HepG2 (cell line): ENCODE results near the gene RAB36. TPM values are rescaled to one million over a fixed set of nuclear protein-coding genes. Genes with fewer than 3 reads are reported as not detected.

Experiments
- ATAC-seq: fragments of 200-7000 bp; cut with Tn5 transposase; 3 replicates; pipeline ENCODE4 v1.9.1; 2020; ENCODE audit warnings: mild to moderate bottlenecking, moderate library complexity
- BruUV-seq: library from RNA; stranded (reverse); fragments of 400-500 nt; replicated peaks from 2 replicates; lab custom pipeline; 2021; lab: Mats Ljungman, UMichigan
- CTCF ChIA-PET: fragments of 300-600 bp; formaldehyde crosslinking; extraction: SDS; loops from one replicate; lab custom pipeline; 2021; ENCODE audit warnings: low total read pairs, inconsistent platforms, low intra/inter-chr PET ratio; lab: Yijun Ruan, JAX
- POLR2A ChIA-PET: fragments of 350-600 bp; sonication (Branson Sonifier 250); formaldehyde crosslinking; loops from one replicate; lab custom pipeline; 2020; ENCODE audit warnings: antibody characterized with exemption, inconsistent platforms; lab: Yijun Ruan, JAX
- DNase-seq: peaks from one replicate; pipeline ENCODE4 v3.0.0-alpha.2; 2015; ENCODE audit warnings: low spot score
- FAIRE-seq: peaks from 3 replicates; lab custom pipeline; 2011; peaks lifted over from hg19 to GRCh38; lab: Jason Lieb, UNC
- H2AFZ ChIP-seq: one replicate; pipeline ENCODE4 v1.6.1; 2011; ENCODE audit warnings: low read length, inconsistent platforms
- H3K27ac ChIP-seq: fragments of 300-600 bp; 3 replicates; pipeline ENCODE4 v1.8.0; 2011; ENCODE audit warnings: mixed run types, mild to moderate bottlenecking, mixed read lengths, low read length, inconsistent platforms; ENCODE audit not compliant: insufficient read depth; ENCODE audit errors: extremely low read length
- H3K27me3 ChIP-seq, 2 experiments: fragments of 200-600 bp in 1 of 2; 2 replicates in 1 of 2; 3 replicates in 1 of 2; pipeline versions ENCODE4 v1.6.0 to v1.8.0; 2011; ENCODE audit warnings: low read length in 2 of 2, mild to moderate bottlenecking in 2 of 2, moderate library complexity in 2 of 2, inconsistent platforms in 1 of 2; ENCODE audit not compliant: insufficient read depth in 2 of 2, control insufficient read depth in 1 of 2
- H3K36me3 ChIP-seq, 2 experiments: fragments of 200-600 bp in 1 of 2; replicated peaks in 1 of 2; 2 replicates in 1 of 2; 3 replicates in 1 of 2; pipeline versions ENCODE4 v1.5.1 to v1.8.0; 2011; ENCODE audit warnings: low read length in 2 of 2, inconsistent platforms in 1 of 2; ENCODE audit not compliant: insufficient read depth in 2 of 2, control insufficient read depth in 1 of 2
- H3K4me1 ChIP-seq: 2 replicates; pipeline ENCODE4 v1.5.1; 2012; ENCODE audit warnings: low read length, inconsistent platforms; ENCODE audit not compliant: insufficient read depth
- H3K4me2 ChIP-seq: 2 replicates; pipeline ENCODE4 v1.6.0; 2011; ENCODE audit warnings: low read depth, low read length, inconsistent platforms
- H3K4me3 ChIP-seq, 3 experiments: fragments of 200-600 bp in 1 of 3; sonication (generic), shearing (Covaris generic) in 1 of 3; replicated peaks in 1 of 3; 2 replicates each; pipeline ENCODE4 v1.5.1; 2011 to 2016; ENCODE audit warnings: low read length in 3 of 3, inconsistent platforms in 2 of 3, low read depth in 2 of 3, mild to moderate bottlenecking in 2 of 3, control low read depth in 1 of 3, mixed read lengths in 1 of 3; ENCODE audit not compliant: insufficient read depth in 1 of 3
- H3K79me2 ChIP-seq: one replicate; pipeline ENCODE4 v1.6.1; 2011; ENCODE audit warnings: low read length, inconsistent platforms; ENCODE audit not compliant: insufficient read depth
- H3K9ac ChIP-seq: 2 replicates; pipeline ENCODE4 v1.6.0; 2011; ENCODE audit warnings: mild to moderate bottlenecking, low read depth, low read length, inconsistent platforms; ENCODE audit not compliant: insufficient read depth
- H3K9me3 ChIP-seq: 2 replicates; pipeline ENCODE4 v1.5.1; 2012; ENCODE audit warnings: mild to moderate bottlenecking, low read length
- H4K20me1 ChIP-seq: 2 replicates; pipeline ENCODE4 v1.6.0; 2011; ENCODE audit warnings: inconsistent platforms, mild to moderate bottlenecking, low read length, moderate library complexity; ENCODE audit not compliant: insufficient read depth
- AHDC1 ChIP-seq: sonication (generic); formaldehyde crosslinking; IDR thresholded peaks from 2 replicates; pipeline ENCODE4 v1.5.1; 2020; ENCODE audit warnings: mild to moderate bottlenecking, missing genetic modification reagents, borderline replicate concordance
- ASH2L ChIP-seq: fragments of 300-600, 200-600 bp; sonication (generic); IDR thresholded peaks from 2 replicates; pipeline ENCODE4 v1.7.0; 2017; ENCODE audit warnings: low read depth, mild to moderate bottlenecking, moderate library complexity, mixed read lengths, low read length; ENCODE audit not compliant: insufficient read length
- KLF6 ChIP-seq: IDR thresholded peaks from 2 replicates; pipeline ENCODE4 v1.8.0; 2016; ENCODE audit warnings: missing biosample characterization, missing genetic modification reagents
- ZBTB42 ChIP-seq: sonication (generic); formaldehyde crosslinking; IDR thresholded peaks from 2 replicates; pipeline ENCODE4 v1.5.0; 2020; ENCODE audit warnings: mild to moderate bottlenecking, missing genetic modification reagents
- ZFX ChIP-seq: sonication (generic); formaldehyde crosslinking; IDR thresholded peaks from 2 replicates; pipeline ENCODE4 v1.4.0; 2020; ENCODE audit warnings: mild to moderate bottlenecking, low read depth, missing genetic modification reagents, moderate library complexity
- ZNF652 ChIP-seq: IDR thresholded peaks from 2 replicates; pipeline ENCODE4 v1.6.1; 2016; ENCODE audit warnings: low read depth, borderline replicate concordance
- WGBS: methylation state at CpG from one replicate; pipeline ENCODE4 v1.1.6; 2017; ENCODE audit warnings: low lambda C conversion rate; 5-methylcytosine and 5-hydroxymethylcytosine counted together
- in situ Hi-C: cut with HindIII; loops from 2 replicates; pipeline ENCODE4 v1.10.0; 2017; ENCODE audit warnings: low pct_unique_long_range_greater_than_20kb; ENCODE audit not compliant: extremely low pct_ligation_motif_present
- intact Hi-C: fragments of 100-400 bp; cut with micrococcal nuclease; formaldehyde crosslinking; loops from one replicate; pipeline ENCODE4 v1.10.0; 2022; ENCODE audit not compliant: unreplicated experiment
- polyA plus RNA-seq, 8 experiments: library from polyadenylated mRNA; depleted of rRNA in 3 of 8; stranded (reverse) in 7 of 8; unstranded in 1 of 8; fragments of >200 nt; fragmentation: Illumina TruSeq in 4 of 8; extraction: Trizol in 4 of 8; gene quantifications; 2 replicates each; pipeline versions ENCODE4 v1.2.1 to v1.2.3, GENCODE V29; 2011 to 2016; ENCODE audit warnings: low read depth in 4 of 8, missing spikeins in 1 of 8, mixed read lengths in 1 of 8; ENCODE audit not compliant: insufficient read depth in 1 of 8
- total RNA-seq, 5 experiments: library from RNA; depleted of rRNA; stranded (reverse); fragments of >200 nt; fragmentation: Illumina TruSeq; extraction: Trizol; gene quantifications; 2 replicates each; pipeline ENCODE4 v1.2.3, GENCODE V29; 2016; ENCODE audit warnings: low read depth in 1 of 5
- TF ChIP-seq, protein P1 (sequence below): sonication (generic); formaldehyde crosslinking; IDR thresholded peaks from 2 replicates; pipeline ENCODE4 v1.5.0; 2020; ENCODE audit warnings: missing genetic modification reagents

Gene RAB36
- total and polyA plus RNA-seq, 2 of the 13 experiments (the other 11 are each of a cell fraction or from before 2014, with no cell fraction given): 0.24 to 0.86 TPM

GRCh38 chr22:23142546-23143105 is 2.7 kb upstream of the RAB36 start (continued):
- TF ChIP-seq AHDC1 (CRISPR knock-in tag) (peak; percentile 44; the same call in 1 of the 2 replicates), ZFX (peak; percentile 17; the same call in 1 of the 2 replicates), ASH2L (peak; percentile 78), ZNF652 (CRISPR knock-in tag) (peak; percentile 89)
- TF ChIP-seq, protein P1, sequence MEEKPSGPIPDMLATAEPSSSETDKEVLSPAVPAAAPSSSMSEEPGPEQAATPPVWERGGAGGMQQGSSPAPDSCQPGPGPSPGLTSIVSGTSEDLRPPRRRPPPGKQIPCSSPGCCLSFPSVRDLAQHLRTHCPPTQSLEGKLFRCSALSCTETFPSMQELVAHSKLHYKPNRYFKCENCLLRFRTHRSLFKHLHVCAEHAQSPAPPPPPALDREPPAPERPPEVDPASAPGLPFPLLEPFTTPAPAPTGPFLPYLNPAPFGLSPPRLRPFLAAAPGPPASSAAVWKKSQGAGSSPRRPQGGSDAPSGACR (CRISPR knock-in tag): 0 out of 2 replicates have a peak, but pooled peaks have one; percentile 83

- no peak overlapping the region for H2AFZ ChIP-seq
- ATAC-seq: no peak
- H3K4me2 ChIP-seq: peak overlapping the region; percentile 92; the same call in 1 of the 2 replicates
- H3K27me3 ChIP-seq: no peaks in the 10 kb centered on the region
- POLR2A ChIA-PET: no interaction called here
- BruUV-seq: no TSS peak
- H3K4me1 ChIP-seq: peaks cover 78% of the 10 kb centered on the region
- TF ChIP-seq ZBTB42 (CRISPR knock-in tag) (no peak), KLF6 (CRISPR knock-in tag) (no peak)
- TF ChIP-seq, all 625 proteins: peak for 0
- no peak overlapping the region for H3K4me3 ChIP-seq
- H4K20me1 ChIP-seq: no peaks in the 10 kb centered on the region
- CTCF ChIA-PET: no interaction called here
- whole genome bisulfite sequencing: 96% methylated on average over 1 of the region's 1 CpG
- in situ Hi-C loops: no loop called here
- H3K36me3 ChIP-seq: no peaks in the 10 kb centered on the region
- intact Hi-C loops: no loop called here
- DNase-seq (no peak), FAIRE-seq (no peak)
- H3K79me2 ChIP-seq: no peaks in the 10 kb centered on the region
- 0 out of 2 replicates have a peak overlapping the region, but pooled peaks have one; percentile 7 for H3K9ac ChIP-seq
- H3K27ac ChIP-seq: peak overlapping the region; percentile 92
- H3K9me3 ChIP-seq: no peaks in the 10 kb centered on the region
These were observed 2.2 kb upstream of the RAB36 start for GRCh38 chr22:23143119-23143518.
